ENCODE data around the gene ZNF649.
"Not testable (repeated sequence)": the region's sequence is repeated elsewhere in the genome, so short reads cannot be mapped to it uniquely, and the experiment has no call there.

ZNF649 gene

GRCh38 chr19:51904331-51905165 lies at the start of gene ZNF649:
Gene ZNF649 (minus strand): TSS chr19:51905017. CDS start chr19:51900107, 4,910 bp downstream.
- DNase-seq (ENCODE audit: low spot score) = peak; percentile 92

GRCh38 chr19:51948975-51949374 lies 44.2 kb upstream of the ZNF649 start:
- no peak for DNase-seq (ENCODE audit: low spot score)

- DNase-seq (ENCODE audit: low spot score) = no peak
Measured at GRCh38 chr19:51946602-51947001, 41.8 kb upstream of the ZNF649 start.

- DNase-seq (ENCODE audit: low spot score) = no peak
Measured at GRCh38 chr19:51944798-51945552, 40.2 kb upstream of the ZNF649 start.

- no peak for DNase-seq (ENCODE audit: low spot score)
Measured at GRCh38 chr19:51938936-51939335, 34.1 kb upstream of the ZNF649 start.

GRCh38 chr19:51931921-51932320 lies 27.1 kb upstream of the ZNF649 start:
- DNase-seq (ENCODE audit: low spot score) = no peak

- DNase-seq (ENCODE audit: low spot score) = no peak
Measured at GRCh38 chr19:51927859-51928258, 23.0 kb upstream of the ZNF649 start.

GRCh38 chr19:51926784-51927741 lies 22.2 kb upstream of the ZNF649 start, which contains the start of gene ZNF613:
Gene ZNF613 (plus strand): TSS chr19:51927472. CDS start chr19:51936221, 8,749 bp downstream.
- DNase-seq (ENCODE audit: low spot score) = peak; percentile 91

GRCh38 chr19:51926426-51926783 lies 21.6 kb upstream of the ZNF649 start:
- DNase-seq (ENCODE audit: low spot score) = no peak

GRCh38 chr19:51921949-51922348 lies 17.1 kb upstream of the ZNF649 start:
- DNase-seq (ENCODE audit: low spot score) = no peak

- DNase-seq (ENCODE audit: low spot score) = no peak
Measured at GRCh38 chr19:51919606-51920005, 14.8 kb upstream of the ZNF649 start.

GRCh38 chr19:51916167-51916566 lies 11.3 kb upstream of the ZNF649 start:
- no peak for DNase-seq (ENCODE audit: low spot score)

- no peak for DNase-seq (ENCODE audit: low spot score)
Measured at GRCh38 chr19:51915324-51915867, 10.6 kb upstream of the ZNF649 start.

- DNase-seq (ENCODE audit: low spot score) = not testable (repeated sequence)
Measured at GRCh38 chr19:51907981-51908380, 3.2 kb upstream of the ZNF649 start.

- not testable (repeated sequence) for DNase-seq (ENCODE audit: low spot score)
Measured at GRCh38 chr19:51906108-51906507, 1.3 kb upstream of the ZNF649 start.

GRCh38 chr19:51905639-51906038 lies 822 bp upstream of the ZNF649 start:
- DNase-seq (ENCODE audit: low spot score) = not testable (repeated sequence)

GRCh38 chr19:51905206-51905605 lies 389 bp upstream of the ZNF649 start:
- DNase-seq (ENCODE audit: low spot score) = no peak

- DNase-seq (ENCODE audit: low spot score) = no peak
Measured at GRCh38 chr19:51903192-51903591, 1.6 kb downstream of the ZNF649 start.

GRCh38 chr19:51901860-51902259 lies 3.0 kb downstream of the ZNF649 start:
- DNase-seq (ENCODE audit: low spot score) = no peak

GRCh38 chr19:51891193-51891747 lies 13.5 kb downstream of the ZNF649 start:
- DNase-seq (ENCODE audit: low spot score) = no peak

GRCh38 chr19:51889934-51890333 lies 14.9 kb downstream of the ZNF649 start:
- no peak for DNase-seq (ENCODE audit: low spot score)
